Loucy (cell line): Measurements from ENCODE around the gene SLC23A3.

Experiments
- H2AFZ ChIP-seq: fragments of 200-600 bp; sonication (generic); 2 replicates; pipeline ENCODE4 v1.6.0; 2016; ENCODE audit warnings: antibody characterized with exemption, mild to moderate bottlenecking, low read length, moderate library complexity
- H3F3A ChIP-seq: fragments of 200-600 bp; 2 replicates; pipeline ENCODE4 v1.6.0; 2016; ENCODE audit warnings: antibody characterized with exemption, low read depth, mild to moderate bottlenecking
- H3K27me3 ChIP-seq: fragments of 200-600 bp; sonication (generic); 2 replicates; pipeline ENCODE4 v1.6.1; 2014; ENCODE audit warnings: low read length, mild to moderate bottlenecking; ENCODE audit not compliant: insufficient read depth, poor library complexity, severe bottlenecking
- H3K36me3 ChIP-seq: fragments of 200-600 bp; sonication (generic); 2 replicates; pipeline ENCODE4 v1.6.1; 2016; ENCODE audit warnings: low read length; ENCODE audit not compliant: insufficient read depth
- H3K4me1 ChIP-seq: fragments of 200-600 bp; sonication (generic); 2 replicates; pipeline ENCODE4 v1.5.1; 2014; ENCODE audit warnings: low read length, mild to moderate bottlenecking; ENCODE audit not compliant: insufficient read depth, poor library complexity, severe bottlenecking
- H3K4me2 ChIP-seq: fragments of 200-600 bp; sonication (generic); 2 replicates; pipeline ENCODE4 v1.6.0; 2014; ENCODE audit warnings: antibody characterized with exemption, low read length, low read depth, mild to moderate bottlenecking; ENCODE audit not compliant: poor library complexity, severe bottlenecking
- H3K4me3 ChIP-seq: fragments of 200-600 bp; sonication (generic); 2 replicates; pipeline ENCODE4 v1.5.1; 2014; ENCODE audit warnings: low read length, mild to moderate bottlenecking, mixed read lengths; ENCODE audit not compliant: poor library complexity, severe bottlenecking
- H3K79me2 ChIP-seq: fragments of 200-600 bp; sonication (generic); 2 replicates; pipeline ENCODE4 v1.6.1; 2014; ENCODE audit warnings: low read length; ENCODE audit not compliant: insufficient read depth
- H3K9ac ChIP-seq: fragments of 200-600 bp; sonication (generic); 2 replicates; pipeline ENCODE4 v1.6.0; 2014; ENCODE audit warnings: mild to moderate bottlenecking, low read depth, low read length, moderate library complexity; ENCODE audit not compliant: poor library complexity, severe bottlenecking
- H3K9me2 ChIP-seq: fragments of 200-600 bp; sonication (generic); replicated peaks from 2 replicates; pipeline ENCODE4 v1.6.1; 2016; ENCODE audit warnings: low read depth, low read length, mixed read lengths
- H3K9me3 ChIP-seq: fragments of 200-600 bp; sonication (generic); 2 replicates; pipeline ENCODE4 v1.6.1; 2014; ENCODE audit warnings: mild to moderate bottlenecking, antibody characterized with exemption, low read length, low read depth; ENCODE audit not compliant: insufficient read depth
- H4K20me1 ChIP-seq: fragments of 200-600 bp; sonication (generic); 2 replicates; pipeline ENCODE4 v1.6.0; 2014; ENCODE audit warnings: antibody characterized with exemption, low read length, mild to moderate bottlenecking; ENCODE audit not compliant: insufficient read depth, poor library complexity, severe bottlenecking
- EZH2phosphoT487 ChIP-seq: fragments of 200-600 bp; IDR thresholded peaks from 2 replicates; pipeline ENCODE4 v1.6.1; 2018; ENCODE audit warnings: antibody characterized with exemption, mild to moderate bottlenecking, moderate library complexity, borderline replicate concordance
- TF ChIP-seq, protein P1 (sequence below): fragments of 200-600 bp; sonication (generic); conservative IDR thresholded peaks from 2 replicates; pipeline ENCODE4 v1.5.1; 2014; ENCODE audit warnings: mild to moderate bottlenecking, antibody characterized with exemption, low read length

SLC23A3 gene

DNA sequence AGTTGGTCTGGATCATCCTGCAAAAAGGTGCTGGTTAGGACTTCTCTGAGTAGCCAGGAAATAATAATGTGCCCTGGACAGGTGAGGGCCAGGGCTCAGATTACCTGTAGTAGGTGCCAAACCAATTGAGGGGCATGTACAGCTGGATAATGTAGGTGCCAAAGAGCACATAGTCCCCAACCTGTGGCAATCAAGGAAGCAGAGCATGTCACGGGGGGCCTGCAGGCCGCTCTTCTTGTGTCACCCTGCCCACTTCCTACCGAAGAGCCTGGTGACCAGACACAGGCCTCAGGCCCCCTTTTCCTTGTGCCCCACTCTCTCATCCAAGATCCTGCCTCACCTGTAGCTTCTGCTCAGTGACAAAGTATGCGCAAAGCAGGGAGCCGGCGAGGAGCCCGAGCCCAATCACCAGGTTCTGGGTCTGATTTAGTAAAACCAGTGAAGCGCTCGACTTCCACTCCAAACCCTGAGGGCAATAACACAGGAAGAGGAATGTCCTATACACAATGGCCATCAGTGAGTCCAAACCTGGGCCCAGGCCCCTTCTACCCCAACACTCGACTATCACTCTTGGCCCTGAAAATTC lies 43.8 kb upstream of the SLC23A3 start:
- H2AFZ ChIP-seq = no peak overlapping the region
- no peak for TF ChIP-seq EZH2phosphoT487
- TF ChIP-seq, protein P1, sequence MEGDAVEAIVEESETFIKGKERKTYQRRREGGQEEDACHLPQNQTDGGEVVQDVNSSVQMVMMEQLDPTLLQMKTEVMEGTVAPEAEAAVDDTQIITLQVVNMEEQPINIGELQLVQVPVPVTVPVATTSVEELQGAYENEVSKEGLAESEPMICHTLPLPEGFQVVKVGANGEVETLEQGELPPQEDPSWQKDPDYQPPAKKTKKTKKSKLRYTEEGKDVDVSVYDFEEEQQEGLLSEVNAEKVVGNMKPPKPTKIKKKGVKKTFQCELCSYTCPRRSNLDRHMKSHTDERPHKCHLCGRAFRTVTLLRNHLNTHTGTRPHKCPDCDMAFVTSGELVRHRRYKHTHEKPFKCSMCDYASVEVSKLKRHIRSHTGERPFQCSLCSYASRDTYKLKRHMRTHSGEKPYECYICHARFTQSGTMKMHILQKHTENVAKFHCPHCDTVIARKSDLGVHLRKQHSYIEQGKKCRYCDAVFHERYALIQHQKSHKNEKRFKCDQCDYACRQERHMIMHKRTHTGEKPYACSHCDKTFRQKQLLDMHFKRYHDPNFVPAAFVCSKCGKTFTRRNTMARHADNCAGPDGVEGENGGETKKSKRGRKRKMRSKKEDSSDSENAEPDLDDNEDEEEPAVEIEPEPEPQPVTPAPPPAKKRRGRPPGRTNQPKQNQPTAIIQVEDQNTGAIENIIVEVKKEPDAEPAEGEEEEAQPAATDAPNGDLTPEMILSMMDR = no peak
- H3K4me2 ChIP-seq = no peak overlapping the region
- H3F3A ChIP-seq = no peaks in the 10 kb centered on the region
- no peak overlapping the region for H3K4me3 ChIP-seq
- H3K27me3 ChIP-seq = no peaks in the 10 kb centered on the region
- H3K9me3 ChIP-seq = no peaks in the 10 kb centered on the region
- no peaks in the 10 kb centered on the region for H3K36me3 ChIP-seq
- no peaks in the 10 kb centered on the region for H3K9me2 ChIP-seq
- H3K79me2 ChIP-seq = no peaks in the 10 kb centered on the region
- H3K9ac ChIP-seq = no peak overlapping the region
- peaks cover 10% of the 10 kb centered on the region for H3K4me1 ChIP-seq
- H4K20me1 ChIP-seq = no peaks in the 10 kb centered on the region

DNA sequence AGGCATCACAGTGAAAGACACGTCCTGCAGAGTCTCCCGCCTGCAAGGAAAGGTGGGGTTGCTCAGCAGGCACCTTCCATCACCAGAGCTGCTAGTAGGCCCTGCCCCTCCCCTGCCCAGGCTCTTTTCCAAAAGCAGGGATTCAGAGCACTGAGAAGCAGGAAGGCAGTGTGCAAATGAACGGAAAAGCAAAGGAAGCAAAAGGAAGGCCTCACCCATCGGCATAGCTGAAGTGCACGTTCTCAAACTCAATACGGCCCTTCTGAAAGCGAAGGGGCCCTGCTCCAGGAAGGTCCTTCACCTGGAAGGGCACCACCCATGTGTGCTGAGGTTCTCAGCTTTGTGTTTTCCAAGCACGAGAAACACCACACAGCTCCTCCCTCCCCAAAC lies 43.2 kb upstream of the SLC23A3 start:
- Histone ChIP-seq H3K79me2 (no peaks in the 10 kb centered on the region), H2AFZ (no peak overlapping the region), H3K9me3 (no peaks in the 10 kb centered on the region), H3K27me3 (no peaks in the 10 kb centered on the region), H3K4me1 (peaks cover 9% of the 10 kb centered on the region), H3K36me3 (no peaks in the 10 kb centered on the region), H3K9ac (no peak overlapping the region), H3F3A (no peaks in the 10 kb centered on the region), H3K4me2 (no peak overlapping the region), H4K20me1 (no peaks in the 10 kb centered on the region), H3K9me2 (no peaks in the 10 kb centered on the region), H3K4me3 (no peak overlapping the region)
- TF ChIP-seq, protein P1 = no peak
- TF ChIP-seq EZH2phosphoT487 = no peak

DNA sequence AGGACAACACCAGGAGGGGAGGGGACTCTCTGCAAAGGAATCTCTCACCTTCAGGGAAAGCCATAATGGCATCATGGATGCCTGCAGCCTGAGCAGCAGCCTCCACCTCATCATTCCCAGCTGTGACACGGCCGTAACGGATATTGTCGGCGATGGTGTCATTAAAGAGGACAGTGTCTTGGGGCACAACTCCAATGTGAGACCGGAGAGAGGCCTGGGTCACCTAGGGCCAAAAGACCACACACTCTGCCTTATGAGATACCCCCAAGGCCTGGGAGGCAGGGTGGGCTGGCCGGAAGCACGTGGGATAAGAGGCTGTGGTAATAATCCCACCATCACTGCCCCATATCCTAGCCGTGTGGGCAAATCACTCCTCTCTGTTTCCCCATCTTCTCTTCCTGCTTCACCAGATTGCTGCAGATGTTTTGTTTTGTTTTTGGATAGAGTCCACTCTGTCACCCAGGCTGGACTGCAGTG lies 41.1 kb upstream of the SLC23A3 start:
- Histone ChIP-seq H3K4me2 (no peak overlapping the region), H3K4me1 (peaks cover 16% of the 10 kb centered on the region), H3K79me2 (peaks cover 9% of the 10 kb centered on the region; the same call in 1 of the 2 replicates), H2AFZ (no peak overlapping the region), H3K27me3 (no peaks in the 10 kb centered on the region), H4K20me1 (peaks cover 4% of the 10 kb centered on the region), H3K9ac (no peak overlapping the region), H3F3A (0 out of 2 replicates have a peak, but pooled peaks cover 5% of the 10 kb centered on the region), H3K4me3 (no peak overlapping the region), H3K9me2 (no peaks in the 10 kb centered on the region), H3K9me3 (no peaks in the 10 kb centered on the region), H3K36me3 (no peaks in the 10 kb centered on the region)
- TF ChIP-seq, protein P1 = no peak
- no peak for TF ChIP-seq EZH2phosphoT487
